Gastroesophageal sphincter (tissue), 3 donors: ENCODE measurements around the gene KMT2D.

ENCODE experiments used
- CTCF ChIP-seq, 4 experiments: fragments of 200-600 bp in 2 of 4; fragments of 450-650 bp in 2 of 4; sonication (generic) in 1 of 4; IDR thresholded peaks; one replicate each; pipeline ENCODE4 v1.5.1; 2017 to 2019; ENCODE audit warnings: antibody characterized with exemption in 4 of 4, mild to moderate bottlenecking in 2 of 4, moderate library complexity in 2 of 4
- EP300 ChIP-seq: sonication (generic); formaldehyde crosslinking; IDR thresholded peaks from one replicate; pipeline ENCODE4 v1.6.1; 2017; ENCODE audit warnings: antibody characterized with exemption, mild to moderate bottlenecking
- POLR2A ChIP-seq, 2 donors: fragments of 450-650 bp; IDR thresholded peaks; one replicate each; pipeline ENCODE4 v1.6.1; 2017; ENCODE audit warnings: antibody characterized with exemption in 2 of 2, mild to moderate bottlenecking in 2 of 2, moderate library complexity in 1 of 2
- POLR2AphosphoS5 ChIP-seq: sonication (generic); formaldehyde crosslinking; IDR thresholded peaks from one replicate; pipeline ENCODE4 v1.6.1; 2017; ENCODE audit warnings: antibody characterized with exemption

- no peak for TF ChIP-seq CTCF (IDR thresholded peaks at IDR 0.05)
- no peak for TF ChIP-seq POLR2A (IDR thresholded peaks at IDR 0.05)
- TF ChIP-seq EP300, result no peak
- TF ChIP-seq POLR2AphosphoS5, result no peak
Measured at GRCh38 chr12:49024543-49024942, 36.1 kb downstream of the KMT2D start.
